Caco-2 (cell line): ENCODE results near the gene ERGIC1. TPM values are rescaled to one million over a fixed set of nuclear protein-coding genes. Genes with fewer than 3 reads are reported as not detected.

Source experiments
- BruUV-seq: library from RNA; stranded (reverse); fragments of 400-500 nt; replicated peaks from 2 replicates; lab custom pipeline; 2021; lab: Mats Ljungman, UMichigan
- CTCF ChIA-PET: fragments of 300-600 bp; sonication (Branson Sonifier 250); formaldehyde crosslinking; loops from one replicate; lab custom pipeline; 2022; ENCODE audit warnings: antibody characterized with exemption; lab: Charles Lee
- POLR2A ChIA-PET: fragments of 300-600 bp; sonication (Branson Sonifier 250); formaldehyde crosslinking; loops from one replicate; lab custom pipeline; 2022; ENCODE audit warnings: antibody characterized with exemption; lab: Charles Lee
- DNase-seq, 2 experiments: peaks; one replicate each; pipeline versions ENCODE4 v3.0.0 to v3.0.0-alpha.2; 2020 to 2022
- H3K27me3 ChIP-seq: replicated peaks from 2 replicates; pipeline ENCODE4 v1.6.0; 2011; ENCODE audit warnings: low read length; ENCODE audit not compliant: control insufficient read depth, insufficient read depth
- H3K36me3 ChIP-seq: 2 replicates; pipeline ENCODE4 v1.5.1; 2011; ENCODE audit warnings: low read length; ENCODE audit not compliant: control insufficient read depth, insufficient read depth
- H3K4me1 ChIP-seq: fragments of 250-450 bp; sonication (Bioruptor Pico); 2 replicates; pipeline ENCODE4 v1.5.1; 2020; ENCODE audit warnings: mild to moderate bottlenecking
- H3K4me3 ChIP-seq: 2 replicates; pipeline ENCODE4 v1.5.1; 2011; ENCODE audit warnings: low read depth, mild to moderate bottlenecking, control low read depth, low read length
- H3K9me3 ChIP-seq: fragments of 250-450 bp; sonication (Bioruptor Pico); 2 replicates; pipeline ENCODE4 v1.5.1; 2020; ENCODE audit warnings: mild to moderate bottlenecking, moderate library complexity
- H3K27ac Mint-ChIP-seq: one replicate; pipeline ENCODE4 v1.8.0; 2022; ENCODE audit warnings: mixed read lengths; ENCODE audit not compliant: unreplicated experiment
- H3K27me3 Mint-ChIP-seq: one replicate; pipeline ENCODE4 v1.8.0; 2022; ENCODE audit warnings: mixed read lengths; ENCODE audit not compliant: insufficient read depth, unreplicated experiment
- H3K36me3 Mint-ChIP-seq: one replicate; pipeline ENCODE4 v1.8.0; 2022; ENCODE audit warnings: mild to moderate bottlenecking, mixed read lengths; ENCODE audit not compliant: insufficient read depth, unreplicated experiment
- H3K4me1 Mint-ChIP-seq: one replicate; pipeline ENCODE4 v1.8.0; 2022; ENCODE audit warnings: low read depth, mixed read lengths; ENCODE audit not compliant: unreplicated experiment
- H3K4me3 Mint-ChIP-seq: one replicate; pipeline ENCODE4 v1.8.0; 2022; ENCODE audit warnings: mild to moderate bottlenecking, moderate library complexity, mixed read lengths; ENCODE audit not compliant: unreplicated experiment
- H3K9me3 Mint-ChIP-seq: one replicate; pipeline ENCODE4 v1.8.0; 2022; ENCODE audit warnings: mixed read lengths; ENCODE audit not compliant: unreplicated experiment
- CTCF ChIP-seq, 2 experiments: fragments of 200-600 bp in 1 of 2; IDR thresholded peaks; 1 replicate in 1 of 2; 2 replicates in 1 of 2; pipeline versions ENCODE4 v1.5.1 to v1.8.0; 2011 to 2022; ENCODE audit warnings: antibody characterized with exemption in 1 of 2, control low read depth in 1 of 2, inconsistent platforms in 1 of 2, low read depth in 1 of 2, low read length in 1 of 2, mild to moderate bottlenecking in 1 of 2, moderate library complexity in 1 of 2; ENCODE audit not compliant: insufficient read depth in 1 of 2, severe bottlenecking in 1 of 2, unreplicated experiment in 1 of 2
- intact Hi-C: fragments of 100-400 bp; cut with micrococcal nuclease; formaldehyde crosslinking; loops from one replicate; pipeline ENCODE4 v1.10.0; 2022; ENCODE audit not compliant: unreplicated experiment
- total RNA-seq: library from RNA; stranded (reverse); gene quantifications from 2 replicates; pipeline ENCODE4 v1.2.3, GENCODE V29; 2022

Gene ERGIC1
- total RNA-seq, 1 experiment from 2014 or later: 161 TPM

DNA sequence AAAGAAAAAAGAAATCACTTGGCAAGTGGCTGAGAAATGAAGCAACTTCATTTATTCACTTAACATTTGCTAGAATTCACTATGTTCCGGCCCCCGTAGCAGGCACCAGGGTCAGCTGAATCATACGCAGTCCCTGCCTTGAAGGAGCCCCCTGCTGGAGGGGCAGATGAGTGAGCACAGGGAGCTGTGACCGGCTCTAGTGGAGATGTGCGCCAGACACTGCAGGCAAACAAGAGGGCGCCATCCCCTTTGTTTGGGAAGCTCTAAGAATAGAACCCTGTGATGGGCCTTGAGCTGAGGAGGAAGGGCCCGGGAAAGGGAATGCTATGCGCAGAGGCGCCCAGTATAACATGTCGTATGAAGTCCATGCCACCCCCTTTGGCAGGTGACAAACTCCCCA, 105.0 kb downstream of the ERGIC1 start:
- intact Hi-C loops: no loop called here
- peak; percentile 42 to 50 for TF ChIP-seq CTCF (IDR thresholded peaks at IDR 0.05; ENCODE audit: insufficient read depth in 1 of 2, low read depth in 1 of 2, low read length in 1 of 2, severe bottlenecking in 1 of 2, unreplicated experiment in 1 of 2)
- Histone ChIP-seq H3K9me3 (no peaks in the 10 kb centered on the region), H3K27me3 (no peaks in the 10 kb centered on the region), H3K4me1 (no peaks in the 10 kb centered on the region), H3K36me3 (no peaks in the 10 kb centered on the region; the same call in none of the 2 replicates), H3K4me3 (no peak overlapping the region)
- BruUV-seq: no TSS peak
- ChIA-PET CTCF (interaction anchor here (0.7 to 1.7 kb wide), 5 partner anchors 16 to 232 kb away, joined by 3 to 17 read pairs (median 6); partner anchors contain the start of gene RPL26L1), POLR2A (interaction anchor here (0.5 kb wide), 1 partner anchor 20 kb away, joined by 3 read pairs; the partner anchor contains the start of gene RPL26L1)
- no peak overlapping the region for H3K27ac Mint-ChIP-seq
- DNase-seq: peak; percentile 58 to 66
- H3K36me3 Mint-ChIP-seq: peaks cover 64% of the 10 kb centered on the region
- H3K9me3 Mint-ChIP-seq: no peaks in the 10 kb centered on the region
- no peaks in the 10 kb centered on the region for H3K27me3 Mint-ChIP-seq
- H3K4me1 Mint-ChIP-seq: no peaks in the 10 kb centered on the region
- H3K4me3 Mint-ChIP-seq: no peak overlapping the region

- intact Hi-C loops: no loop called here
- no peaks in the 10 kb centered on the region for H3K27me3 Mint-ChIP-seq
- ChIA-PET POLR2A (interaction anchor here (0.5 kb wide), 1 partner anchor 19 kb away, joined by 3 read pairs; the partner anchor contains the start of gene RPL26L1), CTCF (interaction anchor here (0.7 to 1.7 kb wide), 6 partner anchors 16 to 233 kb away, joined by 3 to 17 read pairs (median 6); partner anchors contain the start of gene RPL26L1)
- no TSS peak for BruUV-seq
- Histone ChIP-seq H3K4me1 (no peaks in the 10 kb centered on the region), H3K36me3 (no peaks in the 10 kb centered on the region; the same call in none of the 2 replicates), H3K4me3 (no peak overlapping the region), H3K27me3 (no peaks in the 10 kb centered on the region), H3K9me3 (no peaks in the 10 kb centered on the region)
- H3K9me3 Mint-ChIP-seq: no peaks in the 10 kb centered on the region
- TF ChIP-seq CTCF (IDR thresholded peaks at IDR 0.05; ENCODE audit: insufficient read depth in 1 of 2, low read depth in 1 of 2, low read length in 1 of 2, severe bottlenecking in 1 of 2, unreplicated experiment in 1 of 2): no peak
- H3K27ac Mint-ChIP-seq: no peak overlapping the region
- DNase-seq: no peak
- H3K4me3 Mint-ChIP-seq: no peak overlapping the region
- H3K4me1 Mint-ChIP-seq: no peaks in the 10 kb centered on the region
- H3K36me3 Mint-ChIP-seq: peaks cover 60% of the 10 kb centered on the region
These were observed 105.7 kb downstream of the ERGIC1 start for GRCh38 chr5:172939611-172940267.

DNA sequence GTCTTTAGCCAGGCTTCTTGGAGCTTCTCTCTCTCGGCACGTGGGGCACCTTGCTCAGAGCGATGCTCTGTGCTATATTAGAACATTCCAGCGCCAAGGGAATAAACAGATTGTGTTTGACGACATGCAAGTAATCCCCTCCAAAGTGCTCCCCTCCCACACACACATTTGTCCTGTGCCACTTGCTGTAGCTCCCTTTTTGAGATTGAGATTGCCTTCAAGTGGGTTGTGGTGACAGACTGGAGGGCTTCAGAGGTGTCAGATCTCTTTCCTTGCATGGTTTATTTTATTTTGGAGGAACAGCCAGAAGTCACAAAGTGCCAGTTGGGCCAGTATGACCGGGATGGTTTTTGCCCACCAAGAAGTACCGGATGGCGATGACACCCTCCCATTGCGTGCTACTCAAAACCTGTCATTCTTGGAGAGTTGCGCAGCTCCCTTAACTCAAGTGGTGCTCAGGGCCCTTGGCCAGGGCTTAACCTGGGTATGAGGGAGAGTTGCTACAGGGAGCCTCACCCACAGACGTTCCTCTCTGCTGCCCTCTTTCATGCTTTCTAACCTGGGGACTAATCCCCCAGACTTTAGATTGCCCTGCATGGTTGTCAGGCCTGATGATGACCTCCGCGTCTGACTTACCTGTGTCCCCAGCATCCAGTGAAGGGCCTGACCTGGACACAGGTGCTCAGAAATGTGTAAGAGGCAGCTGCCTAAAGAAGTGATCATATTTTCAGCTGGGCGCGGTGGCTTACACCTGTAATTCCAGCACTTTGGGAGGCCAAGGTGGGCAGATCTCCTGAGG, 106.4 kb downstream of the ERGIC1 start:
- no peak overlapping the region for H3K27ac Mint-ChIP-seq
- TF ChIP-seq CTCF (IDR thresholded peaks at IDR 0.05; ENCODE audit: insufficient read depth in 1 of 2, low read depth in 1 of 2, low read length in 1 of 2, severe bottlenecking in 1 of 2, unreplicated experiment in 1 of 2): no peak
- CTCF ChIA-PET: interaction anchor here (1.3 to 1.5 kb wide), 2 partner anchors 15 to 233 kb away, joined by 5 to 7 read pairs; no protein-coding TSS in a partner anchor
- Histone ChIP-seq H3K36me3 (no peaks in the 10 kb centered on the region; the same call in none of the 2 replicates), H3K4me3 (no peak overlapping the region), H3K4me1 (no peaks in the 10 kb centered on the region), H3K27me3 (no peaks in the 10 kb centered on the region), H3K9me3 (no peaks in the 10 kb centered on the region)
- BruUV-seq: no TSS peak
- H3K36me3 Mint-ChIP-seq: peaks cover 54% of the 10 kb centered on the region
- no peak for DNase-seq
- intact Hi-C loops: no loop called here
- H3K4me3 Mint-ChIP-seq: no peak overlapping the region
- no peaks in the 10 kb centered on the region for H3K4me1 Mint-ChIP-seq
- POLR2A ChIA-PET: no interaction called here
- no peaks in the 10 kb centered on the region for H3K27me3 Mint-ChIP-seq
- no peaks in the 10 kb centered on the region for H3K9me3 Mint-ChIP-seq
